ENCODE data around the gene ATOSA.

ATOSA gene

DNA sequence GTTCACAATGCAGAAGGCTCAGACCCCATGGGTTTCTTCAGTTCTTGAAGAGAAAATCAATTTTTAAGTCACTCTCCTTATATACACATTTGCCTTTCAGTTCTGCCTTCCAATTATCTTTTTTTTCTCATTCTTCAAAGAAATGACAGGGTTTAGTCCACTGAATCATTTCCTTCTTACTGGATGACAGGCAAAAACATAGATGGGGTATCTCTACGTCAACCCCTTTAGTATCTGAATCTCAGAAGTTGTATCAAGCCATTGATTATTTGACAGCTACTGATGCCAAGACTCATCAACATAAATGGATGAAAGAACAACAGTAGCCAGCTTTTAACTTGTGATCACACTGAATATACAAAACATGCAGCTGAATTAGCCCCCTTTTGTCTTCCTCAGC, 6.5 kb downstream of the ATOSA start:
- H4K20me1 ChIP-seq (ENCODE audit: control insufficient read depth, insufficient read depth, low read depth, low read length): no peaks in the 10 kb centered on the region; the same call in 1 of the 2 replicates
- H3K27ac ChIP-seq (ENCODE audit: low read depth, low read length): no peak overlapping the region
- peaks cover 82% of the 10 kb centered on the region for H3K79me2 ChIP-seq (ENCODE audit: control insufficient read depth, low read length)

GRCh38 chr15:52670087-52670486, 9.1 kb downstream of the ATOSA start:
- H3K4me1 ChIP-seq (ENCODE audit: control insufficient read depth, low read length): peaks cover 19% of the 10 kb centered on the region
- no peaks in the 10 kb centered on the region for H3K9me3 ChIP-seq (ENCODE audit: control insufficient read depth, insufficient read depth, low read length)
- no peaks in the 10 kb centered on the region for H3K9me2 ChIP-seq (replicated peaks; ENCODE audit: control insufficient read depth, low read length)
- H3K27me3 ChIP-seq (ENCODE audit: control insufficient read depth, low read length): no peaks in the 10 kb centered on the region
- no peaks in the 10 kb centered on the region for H3F3A ChIP-seq (ENCODE audit: control insufficient read depth, insufficient read depth)
- no peak overlapping the region for H3K27ac ChIP-seq (ENCODE audit: low read depth, low read length)
- no peak overlapping the region for H3K4me2 ChIP-seq (ENCODE audit: low read length)
- no peak overlapping the region for H3K4me3 ChIP-seq (ENCODE audit: low read length)
- peaks cover 72% of the 10 kb centered on the region for H3K79me2 ChIP-seq (ENCODE audit: control insufficient read depth, low read length)
- H3K36me3 ChIP-seq (ENCODE audit: control insufficient read depth, low read length): peaks cover 84% of the 10 kb centered on the region
- H4K20me1 ChIP-seq (ENCODE audit: control insufficient read depth, insufficient read depth, low read depth, low read length): no peaks in the 10 kb centered on the region; the same call in 1 of the 2 replicates
- TF ChIP-seq CTCF (IDR thresholded peaks at IDR 0.05; ENCODE audit: low read depth, low read length, poor library complexity, severe bottlenecking) (no peak), EZH2phosphoT487 (IDR thresholded peaks at IDR 0.05; ENCODE audit: borderline replicate concordance, low read length) (no peak)

More for the DNA sequence above, 6.5 kb downstream of the ATOSA start:
- Histone ChIP-seq H3K4me1 (ENCODE audit: control insufficient read depth, low read length) (peaks cover 44% of the 10 kb centered on the region), H3F3A (ENCODE audit: control insufficient read depth, insufficient read depth) (peaks cover 1% of the 10 kb centered on the region; the same call in 1 of the 2 replicates), H3K9me3 (ENCODE audit: control insufficient read depth, insufficient read depth, low read length) (no peaks in the 10 kb centered on the region), H3K9me2 (replicated peaks; ENCODE audit: control insufficient read depth, low read length) (no peaks in the 10 kb centered on the region), H3K27me3 (ENCODE audit: control insufficient read depth, low read length) (no peaks in the 10 kb centered on the region), H3K4me2 (ENCODE audit: low read length) (no peak overlapping the region), H3K4me3 (ENCODE audit: low read length) (no peak overlapping the region), H3K36me3 (ENCODE audit: control insufficient read depth, low read length) (peaks cover 85% of the 10 kb centered on the region)
- no peak for TF ChIP-seq CTCF (IDR thresholded peaks at IDR 0.05; ENCODE audit: low read depth, low read length, poor library complexity, severe bottlenecking)
- no peak for TF ChIP-seq EZH2phosphoT487 (IDR thresholded peaks at IDR 0.05; ENCODE audit: borderline replicate concordance, low read length)

DNA sequence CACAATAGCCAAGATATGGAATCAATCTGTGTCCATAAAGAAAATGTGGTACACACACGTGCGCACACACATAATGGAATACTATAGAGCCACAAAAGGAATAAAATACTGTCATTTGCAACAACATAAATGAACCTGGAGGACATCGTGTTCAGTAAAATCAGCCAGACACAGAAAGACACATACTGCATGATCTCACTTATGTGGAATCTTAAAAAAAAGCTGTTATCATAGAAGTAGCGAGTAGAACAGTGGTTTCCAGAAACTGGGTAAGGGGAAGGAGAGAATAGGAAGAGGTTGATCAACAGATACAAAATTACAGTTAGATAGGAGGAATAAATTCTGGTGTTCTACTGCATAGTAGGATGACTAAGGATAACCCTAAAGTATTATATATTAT, 11.1 kb downstream of the ATOSA start:
- H3K9me2 ChIP-seq (replicated peaks; ENCODE audit: control insufficient read depth, low read length): no peaks in the 10 kb centered on the region
- H3K27me3 ChIP-seq (ENCODE audit: control insufficient read depth, low read length): no peaks in the 10 kb centered on the region
- H3F3A ChIP-seq (ENCODE audit: control insufficient read depth, insufficient read depth): no peaks in the 10 kb centered on the region
- H3K9me3 ChIP-seq (ENCODE audit: control insufficient read depth, insufficient read depth, low read length): no peaks in the 10 kb centered on the region
- H3K36me3 ChIP-seq (ENCODE audit: control insufficient read depth, low read length): peaks cover 89% of the 10 kb centered on the region
- peaks cover 73% of the 10 kb centered on the region for H3K79me2 ChIP-seq (ENCODE audit: control insufficient read depth, low read length)
- H3K4me3 ChIP-seq (ENCODE audit: low read length): no peak overlapping the region
- H4K20me1 ChIP-seq (ENCODE audit: control insufficient read depth, insufficient read depth, low read depth, low read length): no peaks in the 10 kb centered on the region
- no peak overlapping the region for H3K4me2 ChIP-seq (ENCODE audit: low read length)
- TF ChIP-seq EZH2phosphoT487 (IDR thresholded peaks at IDR 0.05; ENCODE audit: borderline replicate concordance, low read length): no peak
- no peak for TF ChIP-seq CTCF (IDR thresholded peaks at IDR 0.05; ENCODE audit: low read depth, low read length, poor library complexity, severe bottlenecking)
- peaks cover 3% of the 10 kb centered on the region for H3K4me1 ChIP-seq (ENCODE audit: control insufficient read depth, low read length)
- no peak overlapping the region for H3K27ac ChIP-seq (ENCODE audit: low read depth, low read length)

All from DOHH2 (cell line).